Measurements from ENCODE around the gene TMEM14A. TPM values are rescaled to one million over a fixed set of nuclear protein-coding genes. Genes with fewer than 3 reads are reported as not detected.
"Not testable (repeated sequence)": the region's sequence is repeated elsewhere in the genome, so short reads cannot be mapped to it uniquely, and the experiment has no call there.

Gene TMEM14A
- total RNA-seq, 1 donor from 2014 or later: 51.8 TPM

DNA sequence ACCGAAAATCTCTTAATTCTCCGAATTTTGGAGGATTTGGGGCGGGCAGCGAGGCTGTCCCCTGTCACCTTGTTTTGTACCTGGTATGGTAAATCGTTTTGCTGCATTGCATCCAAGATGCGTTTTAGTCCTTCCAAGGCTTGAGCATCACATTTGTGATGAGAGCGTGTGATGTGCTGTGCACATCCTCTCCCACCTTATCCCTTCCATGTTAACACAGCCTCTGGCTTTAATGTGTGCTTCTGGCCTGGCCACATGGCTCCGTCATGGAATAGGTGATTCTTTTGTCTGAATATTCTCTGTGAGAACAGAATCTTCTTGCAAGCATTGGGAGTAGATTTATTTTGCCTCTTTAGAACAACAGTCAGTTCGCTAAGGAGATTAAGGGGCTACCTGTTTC lies 763 bp downstream of the TMEM14A start:
- H3K4me3 ChIP-seq (ENCODE audit: low read depth, low read length): peak overlapping the region; percentile 81
- DNase-seq (ENCODE audit: low read depth): no peak
- TF ChIP-seq, protein P1, sequence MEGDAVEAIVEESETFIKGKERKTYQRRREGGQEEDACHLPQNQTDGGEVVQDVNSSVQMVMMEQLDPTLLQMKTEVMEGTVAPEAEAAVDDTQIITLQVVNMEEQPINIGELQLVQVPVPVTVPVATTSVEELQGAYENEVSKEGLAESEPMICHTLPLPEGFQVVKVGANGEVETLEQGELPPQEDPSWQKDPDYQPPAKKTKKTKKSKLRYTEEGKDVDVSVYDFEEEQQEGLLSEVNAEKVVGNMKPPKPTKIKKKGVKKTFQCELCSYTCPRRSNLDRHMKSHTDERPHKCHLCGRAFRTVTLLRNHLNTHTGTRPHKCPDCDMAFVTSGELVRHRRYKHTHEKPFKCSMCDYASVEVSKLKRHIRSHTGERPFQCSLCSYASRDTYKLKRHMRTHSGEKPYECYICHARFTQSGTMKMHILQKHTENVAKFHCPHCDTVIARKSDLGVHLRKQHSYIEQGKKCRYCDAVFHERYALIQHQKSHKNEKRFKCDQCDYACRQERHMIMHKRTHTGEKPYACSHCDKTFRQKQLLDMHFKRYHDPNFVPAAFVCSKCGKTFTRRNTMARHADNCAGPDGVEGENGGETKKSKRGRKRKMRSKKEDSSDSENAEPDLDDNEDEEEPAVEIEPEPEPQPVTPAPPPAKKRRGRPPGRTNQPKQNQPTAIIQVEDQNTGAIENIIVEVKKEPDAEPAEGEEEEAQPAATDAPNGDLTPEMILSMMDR (conservative IDR thresholded peaks at IDR 0.05; ENCODE audit: low read depth, low read length): no peak

- TF ChIP-seq, protein P1 (conservative IDR thresholded peaks at IDR 0.05; ENCODE audit: low read depth, low read length): no peak
- DNase-seq (ENCODE audit: low read depth): no peak
- H3K4me3 ChIP-seq (ENCODE audit: low read depth, low read length): no peak overlapping the region
Measured at GRCh38 chr6:52672412-52673025, 1.6 kb downstream of the TMEM14A start.

DNA sequence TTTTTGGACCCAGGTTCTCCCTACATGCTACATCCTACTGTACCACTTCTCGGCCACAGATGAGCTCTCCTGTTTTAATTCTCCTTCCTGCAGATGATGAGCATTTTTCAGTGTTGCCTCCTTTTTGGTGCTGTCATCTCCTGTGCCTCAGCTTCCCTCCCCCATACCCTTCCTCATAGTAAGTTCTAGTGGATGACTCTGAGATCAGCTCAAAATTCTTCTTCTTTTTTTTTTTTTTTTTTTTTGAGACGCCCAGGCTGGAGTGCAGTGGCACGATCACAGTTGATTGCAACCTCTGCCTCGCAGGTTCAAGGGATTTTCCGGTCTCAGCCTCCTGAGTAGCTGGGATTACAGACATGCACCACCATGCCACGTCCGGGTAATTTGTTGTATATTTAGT lies 3.8 kb downstream of the TMEM14A start:
- no peak overlapping the region for H3K4me3 ChIP-seq (ENCODE audit: low read depth, low read length)
- no peak for DNase-seq (ENCODE audit: low read depth)
- TF ChIP-seq, protein P1 (conservative IDR thresholded peaks at IDR 0.05; ENCODE audit: low read depth, low read length): no peak

GRCh38 chr6:52675372-52675771 lies 4.5 kb downstream of the TMEM14A start:
- no peak for DNase-seq (ENCODE audit: low read depth)
- TF ChIP-seq, protein P1 (conservative IDR thresholded peaks at IDR 0.05; ENCODE audit: low read depth, low read length): no peak
- no peak overlapping the region for H3K4me3 ChIP-seq (ENCODE audit: low read depth, low read length)

GRCh38 chr6:52676631-52677030 lies 5.7 kb downstream of the TMEM14A start:
- H3K4me3 ChIP-seq (ENCODE audit: low read depth, low read length); DNase-seq (ENCODE audit: low read depth): not testable (repeated sequence)

DNA sequence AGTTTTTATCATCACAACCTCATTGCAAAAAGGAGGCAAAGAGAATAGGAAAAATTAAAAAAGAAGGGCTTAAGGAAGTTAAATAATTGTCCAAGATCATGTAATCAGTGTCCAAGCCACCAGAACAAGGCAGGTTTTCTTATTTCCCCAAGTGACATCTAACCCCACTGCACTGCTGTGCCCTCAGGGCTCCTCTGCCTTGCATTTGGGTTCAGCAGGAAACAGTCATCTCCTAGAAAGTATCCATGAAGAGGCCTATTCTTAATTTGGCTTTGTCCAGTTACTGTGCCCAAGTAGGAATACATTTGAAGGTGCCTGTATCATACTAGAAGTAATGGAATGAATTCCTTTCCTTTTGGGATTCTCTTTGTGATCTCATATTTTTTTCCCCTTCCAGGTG lies 10.5 kb downstream of the TMEM14A start:
- H3K4me3 ChIP-seq (ENCODE audit: low read depth, low read length): no peak overlapping the region
- no peak for DNase-seq (ENCODE audit: low read depth)
- TF ChIP-seq, protein P1 (conservative IDR thresholded peaks at IDR 0.05; ENCODE audit: low read depth, low read length): no peak

DNA sequence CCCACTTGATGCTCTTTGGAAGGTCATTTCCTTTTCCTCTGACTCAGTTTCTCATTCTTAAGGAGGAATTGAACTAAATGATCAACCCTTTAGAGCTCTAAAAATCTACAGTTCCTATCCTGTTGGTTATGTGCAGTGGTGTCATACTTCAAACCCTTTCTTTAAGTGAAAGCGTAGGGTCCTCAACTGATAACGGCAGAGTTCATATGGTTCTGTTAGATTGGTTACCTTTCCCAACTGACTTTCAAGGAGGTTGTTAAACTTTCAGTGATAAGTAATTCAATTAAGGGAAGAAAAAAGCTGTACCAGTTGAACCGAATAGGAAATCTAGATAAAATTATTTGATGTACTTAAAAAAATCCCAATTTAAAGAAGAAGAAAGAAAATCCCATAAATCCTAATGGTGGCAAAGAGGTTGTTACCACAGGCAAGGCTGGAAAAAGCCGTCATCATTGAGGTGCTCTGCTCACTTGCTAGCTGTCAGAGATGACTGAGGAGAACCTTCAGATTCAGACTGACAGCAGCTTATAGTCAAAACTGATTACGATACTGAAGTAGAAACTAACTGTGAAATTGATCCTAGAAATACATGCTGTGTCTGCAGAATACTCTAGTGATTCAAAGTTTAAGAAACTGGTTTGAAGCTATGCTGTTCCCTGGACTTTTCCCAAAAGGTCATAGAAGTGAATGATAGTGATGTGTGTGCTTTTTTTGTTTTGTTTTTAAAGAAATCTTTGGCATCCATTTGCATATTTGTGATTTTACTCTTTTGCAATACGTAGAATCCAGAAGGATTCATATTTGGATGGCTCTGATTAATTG lies 16.2 kb downstream of the TMEM14A start:
- TF ChIP-seq, protein P1 (conservative IDR thresholded peaks at IDR 0.05; ENCODE audit: low read depth, low read length): no peak
- DNase-seq (ENCODE audit: low read depth): no peak

More for the DNA sequence above, 16.2 kb downstream of the TMEM14A start:
- no peak overlapping the region for H3K4me3 ChIP-seq (ENCODE audit: low read depth, low read length)

All from epithelial cell of proximal tubule (primary cell).